K562 (cell line): ENCODE data around the gene HSPB1. TPM values are rescaled to one million over a fixed set of nuclear protein-coding genes. Genes with fewer than 3 reads are reported as not detected.

Source experiments
- BACH1 ChIP-seq: fragments of 200-800 bp; sonication (Bioruptor generic); IDR thresholded peaks from 2 replicates; pipeline ENCODE4 v1.6.1; 2016; ENCODE audit warnings: missing genetic modification characterization, missing compliant biosample characterization
- MYC ChIP-seq, 2 experiments: fragments of 250-450 bp in 1 of 2; sonication (Bioruptor Pico) in 1 of 2; IDR thresholded peaks; 2 replicates each; pipeline versions ENCODE4 v1.5.1 to v1.6.1; 2012 to 2021; ENCODE audit warnings: low read depth in 2 of 2, borderline replicate concordance in 1 of 2, improper control_type of control experiment in 1 of 2, low read length in 1 of 2, mild to moderate bottlenecking in 1 of 2, moderate library complexity in 1 of 2
- PPARD ChIP-seq: fragments of 250-450 bp; sonication (Bioruptor Pico); IDR thresholded peaks from 2 replicates; pipeline ENCODE4 v1.8.0; 2022; ENCODE audit warnings: inconsistent platforms, mild to moderate bottlenecking, moderate library complexity
- SIN3B ChIP-seq: fragments of 450-650 bp; IDR thresholded peaks from 2 replicates; pipeline ENCODE4 v1.6.1; 2017; ENCODE audit warnings: low read depth, mild to moderate bottlenecking, moderate library complexity
- TCF3 ChIP-seq: sonication (generic); formaldehyde crosslinking; IDR thresholded peaks from 2 replicates; pipeline ENCODE4 v1.4.0; 2020; ENCODE audit warnings: mild to moderate bottlenecking, missing genetic modification reagents
- TCFL5 ChIP-seq: fragments of 250-450 bp; sonication (Bioruptor Pico); conservative IDR thresholded peaks from 2 replicates; pipeline ENCODE4 v1.6.1; 2021; ENCODE audit warnings: mild to moderate bottlenecking, moderate library complexity, matching md5 sums
- ZBTB11 ChIP-seq, 3 experiments: fragments of 200-800 bp in 1 of 3; fragments of 250-450 bp in 1 of 3; fragments of 450-650 bp in 1 of 3; sonication (Bioruptor Pico) in 1 of 3; sonication (Bioruptor generic) in 1 of 3; formaldehyde crosslinking in 1 of 3; IDR thresholded peaks; 2 replicates each; pipeline versions ENCODE4 v1.6.1 to v1.8.0; 2016 to 2022; ENCODE audit warnings: mild to moderate bottlenecking in 2 of 3, missing genetic modification characterization in 2 of 3, missing compliant biosample characterization in 1 of 3, moderate library complexity in 1 of 3
- ZC3H8 ChIP-seq: fragments of 450-650 bp; IDR thresholded peaks from 2 replicates; pipeline ENCODE4 v1.6.1; 2017
- ZNF586 ChIP-seq: fragments of 450-650 bp; formaldehyde crosslinking; conservative IDR thresholded peaks from 2 replicates; pipeline ENCODE4 v1.4.0; 2020; ENCODE audit warnings: mild to moderate bottlenecking, moderate library complexity
- polyA plus RNA-seq, 8 experiments: library from polyadenylated mRNA; depleted of rRNA in 4 of 8; stranded (reverse) in 5 of 8; unstranded in 3 of 8; fragments of >200 nt; fragmentation: Nextera tagmentation in 2 of 8; fragmentation: Illumina TruSeq in 1 of 8; extraction: Ambion mirVana in 2 of 8; extraction: Trizol in 1 of 8; gene quantifications; 2 replicates each; pipeline versions ENCODE4 v1.2.1 to v1.2.3, GENCODE V29; 2011 to 2014; ENCODE audit warnings: inconsistent platforms in 1 of 8, missing spikeins in 1 of 8
- total RNA-seq, 7 experiments: library from RNA; depleted of rRNA in 6 of 7; stranded (reverse); fragments of >200 nt in 6 of 7; fragmentation: Illumina TruSeq in 2 of 7; extraction: Trizol in 2 of 7; gene quantifications; 2 replicates each; pipeline versions ENCODE4 v1.2.1 to v1.2.3, GENCODE V29; 2011 to 2021; ENCODE audit warnings: low replicate concordance in 1 of 7
- TF ChIP-seq, protein P1 (sequence below): sonication (generic); formaldehyde crosslinking; IDR thresholded peaks from 2 replicates; pipeline ENCODE4 v1.8.1; 2023; ENCODE audit warnings: missing genetic modification reagents, mild to moderate bottlenecking, borderline replicate concordance
- TF ChIP-seq, protein P2 (sequence below): fragments of 200-400 bp; formaldehyde crosslinking; IDR thresholded peaks from 2 replicates; pipeline ENCODE4 v1.6.1; 2017; ENCODE audit warnings: mild to moderate bottlenecking, low read depth, low read length, moderate library complexity

Gene HSPB1
- total and polyA plus RNA-seq, 9 of the 15 experiments (the other 6 are each of a cell fraction or from before 2014, with no cell fraction given) = 27.1 to 522 (median 138) TPM

- TF ChIP-seq, protein P1, sequence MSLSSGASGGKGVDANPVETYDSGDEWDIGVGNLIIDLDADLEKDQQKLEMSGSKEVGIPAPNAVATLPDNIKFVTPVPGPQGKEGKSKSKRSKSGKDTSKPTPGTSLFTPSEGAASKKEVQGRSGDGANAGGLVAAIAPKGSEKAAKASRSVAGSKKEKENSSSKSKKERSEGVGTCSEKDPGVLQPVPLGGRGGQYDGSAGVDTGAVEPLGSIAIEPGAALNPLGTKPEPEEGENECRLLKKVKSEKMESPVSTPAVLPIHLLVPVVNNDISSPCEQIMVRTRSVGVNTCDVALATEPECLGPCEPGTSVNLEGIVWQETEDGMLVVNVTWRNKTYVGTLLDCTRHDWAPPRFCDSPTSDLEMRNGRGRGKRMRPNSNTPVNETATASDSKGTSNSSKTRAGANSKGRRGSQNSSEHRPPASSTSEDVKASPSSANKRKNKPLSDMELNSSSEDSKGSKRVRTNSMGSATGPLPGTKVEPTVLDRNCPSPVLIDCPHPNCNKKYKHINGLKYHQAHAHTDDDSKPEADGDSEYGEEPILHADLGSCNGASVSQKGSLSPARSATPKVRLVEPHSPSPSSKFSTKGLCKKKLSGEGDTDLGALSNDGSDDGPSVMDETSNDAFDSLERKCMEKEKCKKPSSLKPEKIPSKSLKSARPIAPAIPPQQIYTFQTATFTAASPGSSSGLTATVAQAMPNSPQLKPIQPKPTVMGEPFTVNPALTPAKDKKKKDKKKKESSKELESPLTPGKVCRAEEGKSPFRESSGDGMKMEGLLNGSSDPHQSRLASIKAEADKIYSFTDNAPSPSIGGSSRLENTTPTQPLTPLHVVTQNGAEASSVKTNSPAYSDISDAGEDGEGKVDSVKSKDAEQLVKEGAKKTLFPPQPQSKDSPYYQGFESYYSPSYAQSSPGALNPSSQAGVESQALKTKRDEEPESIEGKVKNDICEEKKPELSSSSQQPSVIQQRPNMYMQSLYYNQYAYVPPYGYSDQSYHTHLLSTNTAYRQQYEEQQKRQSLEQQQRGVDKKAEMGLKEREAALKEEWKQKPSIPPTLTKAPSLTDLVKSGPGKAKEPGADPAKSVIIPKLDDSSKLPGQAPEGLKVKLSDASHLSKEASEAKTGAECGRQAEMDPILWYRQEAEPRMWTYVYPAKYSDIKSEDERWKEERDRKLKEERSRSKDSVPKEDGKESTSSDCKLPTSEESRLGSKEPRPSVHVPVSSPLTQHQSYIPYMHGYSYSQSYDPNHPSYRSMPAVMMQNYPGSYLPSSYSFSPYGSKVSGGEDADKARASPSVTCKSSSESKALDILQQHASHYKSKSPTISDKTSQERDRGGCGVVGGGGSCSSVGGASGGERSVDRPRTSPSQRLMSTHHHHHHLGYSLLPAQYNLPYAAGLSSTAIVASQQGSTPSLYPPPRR (CRISPR knock-in tag) = no peak
- TF ChIP-seq, protein P2, sequence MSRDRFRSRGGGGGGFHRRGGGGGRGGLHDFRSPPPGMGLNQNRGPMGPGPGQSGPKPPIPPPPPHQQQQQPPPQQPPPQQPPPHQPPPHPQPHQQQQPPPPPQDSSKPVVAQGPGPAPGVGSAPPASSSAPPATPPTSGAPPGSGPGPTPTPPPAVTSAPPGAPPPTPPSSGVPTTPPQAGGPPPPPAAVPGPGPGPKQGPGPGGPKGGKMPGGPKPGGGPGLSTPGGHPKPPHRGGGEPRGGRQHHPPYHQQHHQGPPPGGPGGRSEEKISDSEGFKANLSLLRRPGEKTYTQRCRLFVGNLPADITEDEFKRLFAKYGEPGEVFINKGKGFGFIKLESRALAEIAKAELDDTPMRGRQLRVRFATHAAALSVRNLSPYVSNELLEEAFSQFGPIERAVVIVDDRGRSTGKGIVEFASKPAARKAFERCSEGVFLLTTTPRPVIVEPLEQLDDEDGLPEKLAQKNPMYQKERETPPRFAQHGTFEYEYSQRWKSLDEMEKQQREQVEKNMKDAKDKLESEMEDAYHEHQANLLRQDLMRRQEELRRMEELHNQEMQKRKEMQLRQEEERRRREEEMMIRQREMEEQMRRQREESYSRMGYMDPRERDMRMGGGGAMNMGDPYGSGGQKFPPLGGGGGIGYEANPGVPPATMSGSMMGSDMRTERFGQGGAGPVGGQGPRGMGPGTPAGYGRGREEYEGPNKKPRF = no peak
- TF ChIP-seq ZNF586 (CRISPR knock-in tag) (no peak), MYC (IDR thresholded peaks at IDR 0.05; ENCODE audit: low read depth, low read length) (no peak), MYC (CRISPR knock-in tag; IDR thresholded peaks at IDR 0.05; ENCODE audit: borderline replicate concordance, low read depth) (no peak), ZBTB11 (CRISPR knock-in tag; IDR thresholded peaks at IDR 0.05) (no peak), PPARD (no peak), ZC3H8 (no peak), TCFL5 (CRISPR knock-in tag) (no peak), SIN3B (no peak), BACH1 (tag) (no peak), TCF3 (CRISPR knock-in tag) (no peak)
Observed at GRCh38 chr7:76281006-76281705, 21.3 kb upstream of the HSPB1 start (continued).
